Mesothelial cell of epicardium (in vitro differentiated cells): Measurements from ENCODE around the gene MAPK8IP3. TPM values are rescaled to one million over a fixed set of nuclear protein-coding genes. Genes with fewer than 3 reads are reported as not detected.

Experiments
- DNase-seq, 2 experiments: peaks; one replicate each; pipeline ENCODE4 v3.0.0; 2021; ENCODE audit warnings: low spot score in 2 of 2; ENCODE audit not compliant: unreplicated experiment in 2 of 2
- H3K27ac Mint-ChIP-seq: 2 replicates; pipeline ENCODE4 v1.8.0; 2021; ENCODE audit warnings: mixed read lengths
- H3K27me3 Mint-ChIP-seq: 2 replicates; pipeline ENCODE4 v1.8.0; 2021; ENCODE audit warnings: low read depth, mixed read lengths
- H3K36me3 Mint-ChIP-seq: 2 replicates; pipeline ENCODE4 v1.8.0; 2021; ENCODE audit warnings: mixed read lengths
- H3K4me1 Mint-ChIP-seq: 2 replicates; pipeline ENCODE4 v1.8.0; 2021; ENCODE audit warnings: mixed read lengths
- H3K4me3 Mint-ChIP-seq: 2 replicates; pipeline ENCODE4 v1.8.0; 2021; ENCODE audit warnings: mild to moderate bottlenecking, moderate library complexity, mixed read lengths
- H3K9me3 Mint-ChIP-seq: 2 replicates; pipeline ENCODE4 v1.8.0; 2021; ENCODE audit warnings: mixed read lengths
- CTCF ChIP-seq: fragments of 200-600 bp; sonication (generic); IDR thresholded peaks from one replicate; pipeline ENCODE4 v1.5.0; 2021; ENCODE audit warnings: antibody characterized with exemption; ENCODE audit not compliant: unreplicated experiment
- total RNA-seq: library from RNA; stranded (reverse); gene quantifications from 3 replicates; pipeline ENCODE4 v1.2.1, GENCODE V29; 2021

The MAPK8IP3 gene
- total RNA-seq, 1 donor from 2014 or later = 182 TPM

- DNase-seq = no peak
- Mint-ChIP-seq H3K4me3 (no peak overlapping the region), H3K27ac (no peak overlapping the region), H3K36me3 (no peaks in the 10 kb centered on the region), H3K9me3 (no peaks in the 10 kb centered on the region), H3K27me3 (no peaks in the 10 kb centered on the region), H3K4me1 (peaks cover 19% of the 10 kb centered on the region)
- TF ChIP-seq CTCF = no peak
Measured at GRCh38 chr16:1776991-1777374, 71.0 kb downstream of the MAPK8IP3 start.

- no peak for DNase-seq
- Mint-ChIP-seq H3K36me3 (no peaks in the 10 kb centered on the region), H3K4me3 (no peak overlapping the region), H3K27me3 (no peaks in the 10 kb centered on the region), H3K4me1 (peaks cover 15% of the 10 kb centered on the region), H3K9me3 (no peaks in the 10 kb centered on the region), H3K27ac (no peak overlapping the region)
- no peak for TF ChIP-seq CTCF
Measured at GRCh38 chr16:1777375-1778199, 71.6 kb downstream of the MAPK8IP3 start.

GRCh38 chr16:1778200-1779179 is 72.5 kb downstream of the MAPK8IP3 start:
- DNase-seq = no peak
- Mint-ChIP-seq H3K27ac (no peak overlapping the region), H3K4me3 (no peak overlapping the region), H3K27me3 (no peaks in the 10 kb centered on the region), H3K4me1 (peaks cover 18% of the 10 kb centered on the region), H3K9me3 (no peaks in the 10 kb centered on the region), H3K36me3 (no peaks in the 10 kb centered on the region)
- TF ChIP-seq CTCF = no peak

- Mint-ChIP-seq H3K4me3 (no peak overlapping the region), H3K36me3 (no peaks in the 10 kb centered on the region), H3K9me3 (no peaks in the 10 kb centered on the region), H3K27ac (no peak overlapping the region), H3K27me3 (no peaks in the 10 kb centered on the region), H3K4me1 (peaks cover 18% of the 10 kb centered on the region)
- no peak for DNase-seq
- no peak for TF ChIP-seq CTCF
Measured at GRCh38 chr16:1779234-1779701, 73.3 kb downstream of the MAPK8IP3 start.

- Mint-ChIP-seq H3K27ac (peak overlapping the region; percentile 47), H3K9me3 (no peaks in the 10 kb centered on the region), H3K36me3 (no peaks in the 10 kb centered on the region), H3K27me3 (no peaks in the 10 kb centered on the region), H3K4me3 (peak overlapping the region; percentile 83), H3K4me1 (peaks cover 17% of the 10 kb centered on the region)
- DNase-seq = no peak
- no peak for TF ChIP-seq CTCF
Measured at GRCh38 chr16:1779741-1780676, 74.0 kb downstream of the MAPK8IP3 start.
